NAMALWA (cell line): ENCODE data around the gene SPEM2.
"Not testable (repeated sequence)": the region's sequence is repeated elsewhere in the genome, so short reads cannot be mapped to it uniquely, and the experiment has no call there.

Source experiments
- DNase-seq: peaks from one replicate; pipeline ENCODE4 v3.0.0-alpha.2; 2015; ENCODE audit warnings: low spot score

The SPEM2 gene

GRCh38 chr17:7442142-7442541 is 16.7 kb downstream of the SPEM2 start:
- DNase-seq, result no peak

DNA sequence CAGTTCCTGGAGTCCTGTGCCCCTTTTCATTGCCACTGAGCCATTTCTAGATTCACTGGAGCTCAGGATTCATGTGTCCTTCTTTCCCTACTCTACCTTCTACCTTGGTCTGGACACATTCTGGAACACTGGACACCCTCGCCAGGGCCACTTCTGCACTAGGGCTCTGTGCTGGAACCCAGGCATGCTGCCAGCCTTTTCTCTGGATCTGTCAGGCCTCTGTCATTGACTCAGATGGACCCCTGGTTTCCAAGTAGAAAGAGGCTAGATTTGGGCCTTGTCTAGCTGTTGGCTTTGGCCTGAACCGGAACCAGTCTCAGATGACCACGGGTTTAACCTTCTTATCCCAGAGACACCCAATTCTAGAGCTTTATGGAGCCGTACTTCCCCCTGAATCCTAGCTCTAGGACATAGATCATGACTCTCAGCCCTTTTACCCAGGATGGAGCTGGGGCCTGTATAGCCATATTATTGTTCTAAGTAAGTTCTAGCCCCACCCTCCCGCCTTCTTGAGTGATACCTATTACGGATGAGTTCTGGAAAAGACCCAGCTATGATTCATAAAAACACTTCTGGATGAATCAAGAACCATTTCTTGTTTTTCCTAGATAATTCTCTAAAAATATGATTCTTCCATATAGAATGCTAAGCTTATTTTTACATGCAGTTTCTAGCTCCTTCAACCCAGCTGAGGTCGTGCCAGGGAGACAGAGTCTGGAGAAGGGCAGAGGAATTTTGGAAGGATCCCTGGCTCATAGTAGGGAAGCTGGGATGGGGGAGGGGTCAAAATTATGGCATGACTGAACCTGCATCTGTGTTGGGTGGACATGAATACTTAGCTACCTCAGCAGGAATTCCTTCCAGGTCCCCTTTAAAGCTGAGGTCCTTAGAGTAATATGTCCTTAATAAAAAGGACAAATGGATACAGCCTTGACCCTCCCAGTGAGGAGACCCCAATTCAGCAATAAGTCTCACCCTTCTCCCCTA is 18.4 kb downstream of the SPEM2 start:
- no peak for DNase-seq

DNA sequence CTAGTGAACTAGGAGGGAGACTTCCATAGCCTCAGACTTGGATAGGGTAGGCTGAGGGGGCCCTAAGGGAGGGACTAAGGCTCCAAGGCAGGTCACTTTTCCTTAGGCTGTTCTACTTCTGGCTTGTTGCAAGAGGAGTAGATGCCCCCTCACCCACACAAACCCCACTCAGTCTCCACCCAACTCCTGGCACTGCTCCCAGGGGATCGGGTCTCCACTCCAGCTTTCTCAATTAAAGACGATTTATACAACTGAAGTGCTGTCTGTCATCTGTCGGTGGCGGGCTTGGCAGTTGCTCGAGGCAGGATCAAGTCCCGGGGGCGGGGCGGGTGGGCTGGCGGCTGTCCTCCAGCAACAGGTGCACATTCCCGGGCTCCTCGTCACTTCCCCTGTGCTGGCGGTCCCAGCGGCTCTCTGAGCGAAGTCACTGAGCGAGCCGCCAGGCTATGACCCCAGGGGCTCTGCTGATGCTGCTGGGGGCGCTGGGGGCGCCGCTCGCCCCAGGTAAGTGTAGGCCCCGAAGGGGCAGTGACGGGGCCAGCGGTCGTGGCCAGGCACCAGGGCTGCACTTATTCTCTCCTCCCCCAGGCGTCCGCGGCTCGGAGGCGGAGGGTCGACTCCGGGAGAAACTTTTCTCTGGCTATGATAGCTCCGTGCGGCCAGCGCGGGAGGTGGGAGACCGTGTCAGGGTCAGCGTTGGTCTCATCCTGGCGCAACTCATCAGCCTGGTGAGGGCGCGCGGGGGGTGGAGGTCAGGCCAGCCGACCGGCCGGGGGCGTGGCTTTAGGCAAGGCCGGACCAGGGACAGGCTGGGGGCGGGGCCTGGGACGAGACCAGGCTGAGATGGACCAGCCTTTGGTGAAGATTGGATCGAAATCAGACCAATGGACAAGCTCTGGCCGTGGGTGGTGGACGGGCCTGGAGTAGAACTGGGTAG is 19.5 kb downstream of the SPEM2 start, which contains the start of gene CHRNB1:
TSS of gene CHRNB1 (plus strand) at position 380 of the 937 bp plus-strand sequence. CDS start at position 447, 67 bp downstream.
- DNase-seq, result no peak

DNA sequence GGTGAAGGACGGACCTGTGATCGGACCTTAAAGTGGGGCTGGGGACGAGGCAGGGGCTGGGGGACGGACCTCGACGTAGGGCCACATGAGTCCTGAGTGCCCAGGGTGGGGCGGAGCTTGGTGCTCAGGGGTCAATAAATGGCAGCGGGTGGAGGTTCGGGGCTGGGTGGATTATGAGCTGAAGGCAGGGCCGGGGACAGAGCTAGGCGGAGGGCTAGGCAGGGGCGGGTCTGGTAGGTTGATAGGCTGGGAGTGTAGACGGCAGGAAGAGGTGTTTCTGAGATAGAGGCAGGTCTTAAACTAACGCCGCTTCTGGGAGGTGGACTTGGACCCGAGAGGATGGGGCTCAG is 20.2 kb downstream of the SPEM2 start:
- no peak for DNase-seq

DNA sequence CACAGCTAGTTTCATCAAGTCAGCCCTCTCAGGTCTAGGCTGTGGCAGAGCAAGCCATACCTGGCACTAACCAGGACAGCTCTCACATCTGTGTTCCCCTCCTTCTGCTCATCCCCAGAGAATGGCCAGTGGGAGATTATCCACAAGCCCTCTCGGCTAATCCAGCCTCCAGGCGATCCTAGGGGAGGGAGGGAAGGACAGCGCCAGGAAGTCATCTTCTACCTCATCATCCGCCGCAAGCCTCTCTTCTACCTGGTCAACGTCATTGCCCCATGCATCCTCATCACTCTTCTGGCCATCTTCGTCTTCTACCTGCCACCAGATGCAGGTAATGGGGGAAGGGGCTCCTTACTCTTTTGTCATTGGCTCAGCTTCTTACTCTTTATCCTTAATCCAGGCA is 23.0 kb downstream of the SPEM2 start:
- DNase-seq, result no peak

GRCh38 chr17:7459961-7460545 is 34.6 kb downstream of the SPEM2 start:
- DNase-seq, result no peak

- no peak for DNase-seq
These were observed 35.6 kb downstream of the SPEM2 start for GRCh38 chr17:7460850-7461660.

DNA sequence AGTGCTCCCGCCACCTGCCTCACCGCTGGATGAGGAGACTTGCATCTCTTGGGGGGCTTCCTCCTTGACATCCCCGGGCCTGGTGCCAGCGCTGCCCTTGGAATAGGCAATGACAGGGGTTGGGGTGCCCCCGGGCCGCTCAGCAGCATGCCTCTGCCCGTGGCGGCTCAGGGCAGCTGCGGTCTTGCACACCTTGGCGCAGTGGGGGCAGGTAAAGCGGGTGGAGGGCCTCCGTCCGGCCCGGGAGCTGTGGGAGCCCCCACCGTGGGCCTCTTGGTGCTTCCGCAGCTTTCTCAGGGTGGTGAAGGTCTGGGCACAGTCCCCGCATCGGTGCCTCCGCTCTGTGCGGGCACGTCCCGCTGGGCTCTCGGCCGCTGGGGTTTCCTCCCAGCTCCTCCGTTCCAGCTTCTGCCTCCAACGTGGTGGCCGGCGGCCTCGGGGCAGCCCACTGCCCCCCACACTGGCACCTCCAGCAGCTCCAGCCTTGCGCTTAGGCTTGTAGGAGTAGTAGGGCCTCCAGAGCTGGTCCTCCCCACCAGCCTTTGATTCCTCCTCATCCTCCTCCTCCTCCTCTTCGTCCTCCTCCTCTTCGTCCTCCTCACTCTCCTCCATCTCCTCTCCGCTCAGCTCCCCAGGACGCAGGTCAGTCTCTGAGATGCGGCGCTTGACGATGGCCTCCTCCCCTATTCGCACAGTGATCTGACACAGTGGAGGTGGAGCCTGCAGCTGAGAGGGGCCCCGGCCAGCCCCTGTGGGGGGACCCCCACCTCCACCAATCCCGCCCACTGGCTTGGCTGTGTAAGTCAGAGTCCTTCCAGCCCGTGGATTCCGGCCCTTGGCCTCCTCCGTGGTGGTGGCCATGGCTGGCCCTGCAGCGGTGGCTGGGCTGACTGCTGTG is 37.3 kb downstream of the SPEM2 start:
- DNase-seq, result no peak

DNA sequence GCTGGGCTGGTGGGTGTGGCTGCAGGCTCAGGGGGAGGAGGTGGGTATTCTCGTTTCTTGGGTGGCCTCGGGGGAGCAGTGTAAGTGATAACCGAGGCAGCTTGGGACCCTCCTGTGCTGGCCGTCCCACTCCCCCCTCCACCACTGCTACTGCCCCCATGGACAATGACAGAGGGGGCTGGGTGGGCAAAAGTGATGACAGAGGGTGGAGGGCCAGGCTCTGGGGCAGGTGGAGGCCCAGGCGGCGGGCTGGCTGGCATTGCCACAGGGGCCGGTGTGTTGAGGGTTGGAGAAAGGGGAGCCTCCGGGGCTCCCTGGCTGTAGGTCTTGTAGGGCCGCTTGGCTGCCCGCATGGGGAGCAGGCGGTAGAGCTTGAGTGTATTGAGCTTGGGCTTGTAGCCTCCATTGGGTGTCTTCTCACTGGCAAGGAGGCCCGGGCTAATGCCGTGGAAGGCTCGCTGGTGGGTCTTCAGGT is 38.0 kb downstream of the SPEM2 start:
- no peak for DNase-seq

GRCh38 chr17:7464081-7464480 is 38.7 kb downstream of the SPEM2 start:
- DNase-seq, result no peak

GRCh38 chr17:7465597-7466275 is 40.3 kb downstream of the SPEM2 start:
- DNase-seq, result no peak

DNA sequence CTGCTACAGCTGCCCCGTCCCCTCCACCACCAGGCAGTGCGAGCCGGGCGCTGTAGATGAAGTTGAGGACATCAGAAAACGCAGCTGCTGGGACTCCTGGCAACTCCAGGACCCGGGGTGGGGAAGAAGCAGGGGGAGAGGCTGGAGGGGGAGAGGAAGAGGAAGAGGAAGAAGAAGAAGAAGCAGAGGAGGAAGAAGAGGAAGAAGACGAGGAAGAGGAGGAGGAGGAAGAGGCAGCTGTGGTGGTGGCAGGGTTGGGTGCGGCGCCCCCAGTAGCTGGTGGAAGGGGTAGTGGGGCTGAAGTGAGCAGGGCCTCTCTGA is 40.9 kb downstream of the SPEM2 start:
- no peak for DNase-seq

GRCh38 chr17:7466639-7467341 is 41.4 kb downstream of the SPEM2 start:
- no peak for DNase-seq

- DNase-seq, result no peak
These were observed 42.1 kb downstream of the SPEM2 start for GRCh38 chr17:7467498-7467897.

- no peak for DNase-seq
These were observed 42.9 kb downstream of the SPEM2 start for GRCh38 chr17:7468290-7468689.

DNA sequence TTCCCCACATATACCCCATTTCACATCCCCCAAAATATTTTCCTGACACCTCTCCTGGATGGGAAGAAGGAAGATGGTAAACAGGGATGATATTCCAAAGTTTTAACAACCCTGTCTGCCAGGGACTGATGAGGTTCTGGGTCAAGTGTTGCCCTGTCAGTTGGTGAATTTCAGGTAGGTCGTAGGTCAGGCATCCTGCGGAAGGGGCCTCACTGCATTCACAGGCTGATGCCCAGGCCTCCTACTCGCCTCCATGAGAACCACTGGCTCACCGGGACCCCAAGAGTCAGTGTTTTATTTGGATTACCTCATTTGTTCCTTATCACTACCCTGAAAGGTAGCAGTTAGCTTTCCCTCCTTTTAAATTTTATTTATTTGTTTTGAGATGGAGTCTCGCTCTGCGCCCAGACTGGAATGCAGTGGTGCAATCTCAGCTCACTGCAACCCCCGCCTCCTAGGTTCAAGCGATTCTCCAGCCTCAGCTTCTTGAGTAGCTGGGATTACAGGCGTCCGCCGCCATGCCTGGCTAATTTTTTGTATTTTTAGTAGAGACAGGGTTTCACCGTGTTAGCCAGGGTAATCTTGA is 43.5 kb downstream of the SPEM2 start:
- DNase-seq, result no peak

- not testable (repeated sequence) for DNase-seq
These were observed 44.4 kb downstream of the SPEM2 start for GRCh38 chr17:7469843-7470242.

DNA sequence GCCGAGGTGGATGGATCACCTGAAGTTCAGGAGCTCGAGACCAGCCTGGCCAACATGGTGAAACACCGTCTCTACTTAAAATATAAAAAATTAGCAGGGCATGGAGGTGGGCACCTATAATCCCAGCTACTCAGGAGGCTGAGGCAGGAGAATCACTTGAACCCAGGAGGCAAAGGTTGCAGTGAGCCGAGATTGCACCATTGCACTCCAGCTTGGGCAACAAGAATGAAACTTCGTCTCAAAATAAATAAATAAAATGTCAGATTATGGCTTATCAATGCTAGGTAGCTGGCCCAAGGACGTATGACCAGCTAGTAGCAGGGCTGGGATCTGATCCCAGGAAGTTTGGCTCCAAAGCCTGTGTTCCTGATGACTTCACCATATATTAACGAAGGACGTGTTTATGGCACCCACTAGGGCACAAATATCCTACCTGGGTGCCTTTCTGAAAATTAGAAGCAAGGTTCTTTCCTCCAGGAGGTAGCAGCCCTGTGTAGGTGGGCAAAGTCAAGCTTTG is 45.1 kb downstream of the SPEM2 start:
- not testable (repeated sequence) for DNase-seq

DNA sequence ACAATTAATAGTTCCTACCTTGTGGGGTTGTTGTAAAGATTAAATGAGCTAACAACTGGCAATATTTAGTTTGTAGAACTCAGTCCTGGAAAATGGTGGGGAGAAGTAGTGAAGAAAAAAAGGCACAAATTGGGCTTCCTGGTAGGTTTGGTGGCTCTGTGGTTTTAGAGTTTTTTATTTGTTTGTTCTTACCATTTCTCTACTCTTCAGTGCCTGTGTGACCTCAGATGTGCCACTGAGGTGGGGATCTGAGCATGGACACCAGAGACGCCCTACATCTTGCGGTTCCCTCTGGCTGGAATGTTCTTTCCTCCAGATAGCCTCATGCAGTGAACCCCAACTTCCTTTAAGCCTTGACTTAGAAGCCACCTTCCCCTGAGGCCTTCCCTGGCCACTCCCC is 46.3 kb downstream of the SPEM2 start:
- DNase-seq, result no peak
